ENCODE measurements around the gene S100A13. TPM values are rescaled to one million over a fixed set of nuclear protein-coding genes. Genes with fewer than 3 reads are reported as not detected.

Gene S100A13
- total and polyA plus RNA-seq, 8 donors, result 18.7 to 271 (median 43.1) TPM

DNA sequence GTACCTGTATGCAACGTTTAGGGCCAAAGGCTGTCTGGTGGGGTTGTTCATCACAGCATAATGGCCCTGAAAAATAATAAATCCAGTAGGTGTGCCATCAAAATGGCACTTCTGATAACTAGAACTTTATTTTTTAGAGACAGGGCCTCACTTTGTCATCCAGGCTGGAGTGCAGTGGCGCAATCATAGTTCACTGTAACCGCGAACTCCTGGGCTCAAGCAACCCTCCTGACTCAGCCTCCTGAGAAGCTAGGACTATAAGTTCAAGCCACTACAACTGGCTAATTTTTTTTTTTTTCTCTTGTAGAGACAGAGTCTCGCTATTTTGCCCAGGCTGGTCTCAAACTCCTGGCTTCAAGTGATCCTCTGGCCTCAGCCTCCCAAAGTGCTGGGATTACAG lies 35.9 kb upstream of the S100A13 start:
- Histone ChIP-seq H3K9me3 (no peaks in the 10 kb centered on the region), H3K27me3 (no peaks in the 10 kb centered on the region), H3K36me3 (peaks cover 73 to 82% (median 78%) of the 10 kb centered on the region in 4 donors), H3K4me1 (peaks cover 5 to 30% (median 19%) of the 10 kb centered on the region in 4 donors), H3K27ac (peak overlapping the region in 1 of 5 donors; percentile 7), H3K4me3 (no peak overlapping the region)
- TF ChIP-seq POLR2A (IDR thresholded peaks at IDR 0.05) (no peak), EP300 (IDR thresholded peaks at IDR 0.05) (no peak), CTCF (IDR thresholded peaks at IDR 0.05) (no peak), POLR2AphosphoS5 (IDR thresholded peaks at IDR 0.05) (no peak)
- DNase-seq, result no peak
- 78 to 85% (median 84%) methylated on average over 5 of the region's 5 CpGs for WGBS, 5 donors
- intact Hi-C loops (cut with DNase I; ENCODE audit: low total_unique reads), result no loop called here

DNA sequence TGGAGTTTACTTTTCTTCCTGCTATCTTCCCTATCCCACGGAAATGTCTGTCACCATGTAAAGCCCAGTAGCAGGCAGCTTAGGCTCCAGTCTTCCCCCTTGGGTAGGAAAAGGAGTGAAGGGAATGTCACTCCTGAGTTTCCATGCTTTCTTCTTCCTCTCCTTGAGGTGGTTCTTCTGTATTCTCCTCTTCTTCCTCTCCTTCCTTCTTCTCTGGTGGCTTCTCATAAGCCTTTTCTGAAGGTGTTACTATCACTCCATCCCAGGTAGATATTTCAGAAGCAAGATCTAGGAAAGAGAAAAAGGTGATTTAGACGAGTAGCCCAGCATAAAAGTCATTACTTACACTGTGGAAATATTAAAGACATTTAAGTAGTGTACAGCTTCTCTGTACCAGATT lies 35.0 kb upstream of the S100A13 start:
- no peak overlapping the region for H3K27ac ChIP-seq
- no peak overlapping the region for H3K4me3 ChIP-seq
- H3K4me1 ChIP-seq, result peaks cover 5 to 34% (median 18%) of the 10 kb centered on the region in 4 donors
- DNase-seq, result no peak
- peaks cover 64 to 72% (median 69%) of the 10 kb centered on the region in 4 donors for H3K36me3 ChIP-seq
- no peak for TF ChIP-seq POLR2AphosphoS5 (IDR thresholded peaks at IDR 0.05)
- no peak for TF ChIP-seq EP300 (IDR thresholded peaks at IDR 0.05)
- TF ChIP-seq POLR2A (IDR thresholded peaks at IDR 0.05), result no peak
- no peak for TF ChIP-seq CTCF (IDR thresholded peaks at IDR 0.05)
- 38 to 46% (median 41%) methylated on average over 2 of the region's 2 CpGs for WGBS, 5 donors
- intact Hi-C loops (cut with DNase I; ENCODE audit: low total_unique reads), result no loop called here
- no peaks in the 10 kb centered on the region for H3K9me3 ChIP-seq
- H3K27me3 ChIP-seq, result no peaks in the 10 kb centered on the region

DNA sequence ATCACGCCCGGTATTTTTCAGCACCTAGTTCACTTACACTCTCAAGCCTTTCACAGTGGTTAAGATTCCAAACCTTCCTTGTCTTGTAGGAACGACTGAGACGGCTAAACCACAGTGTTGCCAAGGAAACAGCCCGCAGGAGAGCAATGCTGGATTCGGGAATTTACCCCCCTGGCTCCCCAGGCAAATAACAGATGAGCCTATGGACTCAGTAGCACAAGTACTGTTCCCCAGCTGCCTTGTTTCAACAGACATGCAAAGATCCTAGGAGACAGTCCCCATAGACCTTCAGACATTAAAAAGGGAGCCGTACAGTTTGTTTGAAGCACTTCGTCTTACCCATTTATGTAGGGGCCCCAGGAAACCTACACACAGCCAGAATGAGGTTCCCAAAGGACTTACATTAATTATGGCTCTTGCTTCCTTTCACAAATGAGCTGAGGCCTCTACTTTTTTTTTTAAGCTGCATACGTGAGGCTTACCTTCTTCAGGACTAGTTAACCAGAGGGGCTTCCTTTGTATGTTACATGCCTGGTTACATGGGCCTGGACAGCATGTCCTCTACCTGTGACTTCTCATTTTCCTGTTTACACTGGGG lies 33.9 kb upstream of the S100A13 start:
- no peak for DNase-seq
- peaks cover 5 to 30% (median 18%) of the 10 kb centered on the region in 4 donors for H3K4me1 ChIP-seq
- peaks cover 53 to 62% (median 58%) of the 10 kb centered on the region in 4 donors for H3K36me3 ChIP-seq
- 55 to 63% (median 61%) methylated on average over 8 to 9 of the region's 9 CpGs for WGBS, 5 donors
- intact Hi-C loops (cut with DNase I; ENCODE audit: low total_unique reads), result no loop called here
- no peaks in the 10 kb centered on the region for H3K27me3 ChIP-seq
- no peak for TF ChIP-seq POLR2A (IDR thresholded peaks at IDR 0.05)
- TF ChIP-seq CTCF (IDR thresholded peaks at IDR 0.05), result no peak
- peak in 1 of 3 donors; percentile 18 for TF ChIP-seq POLR2AphosphoS5 (IDR thresholded peaks at IDR 0.05)
- H3K4me3 ChIP-seq, result no peak overlapping the region
- H3K27ac ChIP-seq, result peak overlapping the region in 3 of 5 donors; percentile 12 to 37 (median 17)
- no peaks in the 10 kb centered on the region for H3K9me3 ChIP-seq

- TF ChIP-seq CTCF (IDR thresholded peaks at IDR 0.05) (no peak), POLR2A (IDR thresholded peaks at IDR 0.05) (no peak), POLR2AphosphoS5 (IDR thresholded peaks at IDR 0.05) (no peak), EP300 (IDR thresholded peaks at IDR 0.05) (no peak)
- Histone ChIP-seq H3K4me1 (peaks cover 5 to 30% (median 18%) of the 10 kb centered on the region in 4 donors), H3K36me3 (peaks cover 38 to 46% (median 43%) of the 10 kb centered on the region in 4 donors), H3K4me3 (peak overlapping the region; percentile 67 to 78 (median 76)), H3K27ac (peak overlapping the region; percentile 19 to 98 (median 95)), H3K27me3 (no peaks in the 10 kb centered on the region), H3K9me3 (no peaks in the 10 kb centered on the region)
- intact Hi-C loops (cut with DNase I; ENCODE audit: low total_unique reads), result no loop called here
- WGBS, 5 donors, result 38 to 61% (median 54%) methylated on average over 9 of the region's 9 CpGs
- no peak for DNase-seq
These were observed 32.4 kb upstream of the S100A13 start for GRCh38 chr1:153659656-153660055.
